ENCODE results near the gene SPACA6. TPM values are rescaled to one million over a fixed set of nuclear protein-coding genes. Genes with fewer than 3 reads are reported as not detected.
"Not testable (repeated sequence)": the region's sequence is repeated elsewhere in the genome, so short reads cannot be mapped to it uniquely, and the experiment has no call there.

The SPACA6 gene
- polyA plus RNA-seq, 3 donors from 2014 or later: 2.3 to 2.4 TPM; not detected in 1

DNA sequence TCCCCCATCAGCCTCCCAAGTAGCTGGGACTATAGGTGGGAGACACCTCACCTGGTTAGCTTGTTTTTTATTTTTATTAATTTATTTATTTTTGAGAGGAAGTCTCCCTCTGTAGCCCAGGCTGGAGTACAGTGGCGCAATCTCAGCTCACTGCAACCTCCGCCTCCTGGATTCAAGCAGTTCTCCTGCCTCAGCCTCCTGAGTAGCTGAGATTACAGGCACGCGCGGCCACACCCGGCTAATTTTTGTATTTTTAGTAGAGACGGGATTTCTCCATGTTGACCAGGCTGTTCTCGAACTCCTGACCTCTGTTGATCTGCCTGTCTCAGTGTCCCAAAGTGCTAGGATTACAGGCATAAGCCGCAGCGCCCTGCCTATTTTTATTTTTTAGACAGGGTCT is 45.4 kb downstream of the SPACA6 start:
- not testable (repeated sequence) for H3K4me3 Mint-ChIP-seq, H3K36me3 Mint-ChIP-seq, DNase-seq, H3K27ac Mint-ChIP-seq, H3K9me3 Mint-ChIP-seq, H3K4me1 Mint-ChIP-seq
- peaks cover 2 to 10% (median 8%) of the 10 kb centered on the region in 3 donors for H3K27me3 Mint-ChIP-seq (ENCODE audit: low read depth in 3 of 3)

DNA sequence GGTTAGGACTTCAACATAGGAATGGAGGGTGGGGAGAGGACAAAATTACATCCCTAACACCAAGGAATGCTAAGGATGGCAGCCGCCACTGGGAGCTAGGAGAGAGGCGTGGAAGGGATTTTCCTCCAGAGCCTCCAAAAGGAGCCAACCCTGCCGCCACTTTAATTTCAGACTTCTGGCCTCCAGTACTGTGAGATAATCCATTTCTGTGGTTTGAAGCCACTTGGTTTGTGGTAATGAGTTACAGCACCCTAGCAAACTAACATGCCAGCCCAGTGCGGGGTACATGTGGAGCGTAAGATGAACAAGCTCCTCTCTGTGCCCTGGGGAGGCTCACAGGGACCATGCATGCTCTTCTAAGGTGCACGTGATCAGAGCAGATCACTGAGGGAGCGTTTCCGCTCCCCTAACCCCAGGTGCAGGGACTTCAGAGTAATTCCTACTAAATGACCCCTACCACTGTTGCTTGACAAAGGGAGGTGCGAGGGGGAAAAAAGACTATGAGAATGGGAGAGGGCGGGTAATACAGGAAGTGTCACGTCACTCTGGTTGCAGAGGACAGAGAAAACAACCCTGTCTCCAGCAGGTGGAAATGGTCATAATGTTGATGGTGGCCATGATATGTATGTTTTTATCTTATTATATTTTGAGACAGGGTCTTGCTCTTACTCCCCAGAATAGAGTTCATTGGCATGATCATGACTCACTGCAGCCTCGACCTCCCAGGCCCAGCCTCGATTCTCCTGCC is 46.5 kb downstream of the SPACA6 start:
- Mint-ChIP-seq H3K4me3 (no peak overlapping the region), H3K27me3 (ENCODE audit: low read depth in 3 of 3) (peaks cover 2 to 14% (median 3%) of the 10 kb centered on the region in 3 donors), H3K4me1 (no peaks in the 10 kb centered on the region), H3K9me3 (peaks cover 0 to 7% (median 0%) of the 10 kb centered on the region in 6 donors), H3K36me3 (peaks cover 0 to 3% (median 0%) of the 10 kb centered on the region in 3 donors), H3K27ac (no peak overlapping the region)
- no peak for DNase-seq

DNA sequence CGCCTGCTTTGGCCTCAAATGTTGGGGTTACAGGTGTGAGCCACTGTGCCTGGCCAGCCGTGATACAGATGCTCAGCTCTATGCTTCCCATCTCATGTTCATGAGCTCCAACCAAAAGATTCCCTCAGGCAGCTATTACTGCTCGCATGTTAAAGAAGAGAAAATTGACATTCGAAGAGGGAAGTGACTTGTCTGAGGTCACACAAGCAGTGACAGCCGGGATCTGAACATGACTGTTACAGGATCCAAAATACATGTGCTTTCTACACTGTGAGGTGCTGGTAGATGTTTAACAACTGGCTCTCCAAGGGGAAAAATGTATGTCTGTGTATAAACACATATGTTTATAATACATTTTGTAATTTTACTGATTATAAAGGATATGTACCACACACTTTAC is 47.2 kb downstream of the SPACA6 start:
- no peak overlapping the region for H3K4me3 Mint-ChIP-seq
- H3K36me3 Mint-ChIP-seq: peaks cover 0 to 3% (median 0%) of the 10 kb centered on the region in 3 donors
- peaks cover 2 to 16% (median 2%) of the 10 kb centered on the region in 3 donors for H3K27me3 Mint-ChIP-seq (ENCODE audit: low read depth in 3 of 3)
- H3K27ac Mint-ChIP-seq: no peak overlapping the region
- H3K9me3 Mint-ChIP-seq: peaks cover 0 to 3% (median 0%) of the 10 kb centered on the region in 6 donors
- no peaks in the 10 kb centered on the region for H3K4me1 Mint-ChIP-seq
- no peak for DNase-seq

- H3K4me1 Mint-ChIP-seq: no peaks in the 10 kb centered on the region
- H3K36me3 Mint-ChIP-seq: peaks cover 0 to 3% (median 0%) of the 10 kb centered on the region in 3 donors
- no peak overlapping the region for H3K4me3 Mint-ChIP-seq
- H3K9me3 Mint-ChIP-seq: peaks cover 0 to 2% (median 0%) of the 10 kb centered on the region in 6 donors
- DNase-seq: no peak
- H3K27me3 Mint-ChIP-seq (ENCODE audit: low read depth in 3 of 3): peaks cover 0 to 20% (median 3%) of the 10 kb centered on the region in 3 donors
- no peak overlapping the region for H3K27ac Mint-ChIP-seq
These were observed 49.7 kb downstream of the SPACA6 start for GRCh38 chr19:51742789-51743188.

GRCh38 chr19:51743405-51743804 is 50.3 kb downstream of the SPACA6 start:
- H3K9me3 Mint-ChIP-seq: peaks cover 0 to 2% (median 0%) of the 10 kb centered on the region in 6 donors
- no peak overlapping the region for H3K4me3 Mint-ChIP-seq

DNA sequence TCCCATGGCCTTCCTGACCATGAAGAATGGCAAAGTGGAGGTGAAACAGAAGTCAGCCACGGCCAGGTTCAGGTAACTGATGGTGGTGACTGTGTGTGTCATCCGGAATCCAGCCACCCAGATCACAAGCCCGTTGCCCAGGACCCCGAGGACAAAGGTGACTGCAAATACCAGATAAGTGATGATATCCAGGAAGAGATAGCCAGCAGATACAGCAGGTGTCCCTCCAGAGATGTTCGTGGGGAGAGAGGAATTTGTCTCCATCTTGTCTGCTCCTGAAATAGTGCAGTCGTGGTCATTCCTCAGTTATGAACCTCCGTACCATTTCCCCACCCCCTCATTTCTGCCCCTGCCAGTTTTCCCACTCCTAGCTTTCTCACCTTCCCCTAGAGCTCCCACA is 53.6 kb downstream of the SPACA6 start:
- peaks cover 0 to 2% (median 0%) of the 10 kb centered on the region in 6 donors for H3K9me3 Mint-ChIP-seq
- no peaks in the 10 kb centered on the region for H3K4me1 Mint-ChIP-seq
- no peak overlapping the region for H3K27ac Mint-ChIP-seq
- H3K4me3 Mint-ChIP-seq: no peak overlapping the region
- H3K27me3 Mint-ChIP-seq (ENCODE audit: low read depth in 3 of 3): peaks cover 0 to 17% (median 8%) of the 10 kb centered on the region in 3 donors
- peaks cover 0 to 3% (median 0%) of the 10 kb centered on the region in 3 donors for H3K36me3 Mint-ChIP-seq
- DNase-seq: no peak

More at GRCh38 chr19:51743405-51743804, 50.3 kb downstream of the SPACA6 start:
- Mint-ChIP-seq H3K27ac (no peak overlapping the region), H3K36me3 (peaks cover 0 to 3% (median 0%) of the 10 kb centered on the region in 3 donors), H3K4me1 (no peaks in the 10 kb centered on the region), H3K27me3 (ENCODE audit: low read depth in 3 of 3) (peaks cover 0 to 20% (median 4%) of the 10 kb centered on the region in 3 donors)
- DNase-seq: no peak

GRCh38 chr19:51749979-51750378 is 56.8 kb downstream of the SPACA6 start:
- peaks cover 0 to 9% (median 9%) of the 10 kb centered on the region in 3 donors for H3K27me3 Mint-ChIP-seq (ENCODE audit: low read depth in 3 of 3)
- H3K9me3 Mint-ChIP-seq: no peaks in the 10 kb centered on the region
- no peaks in the 10 kb centered on the region for H3K36me3 Mint-ChIP-seq
- H3K4me1 Mint-ChIP-seq: no peaks in the 10 kb centered on the region
- no peak overlapping the region for H3K27ac Mint-ChIP-seq
- no peak overlapping the region for H3K4me3 Mint-ChIP-seq
- no peak for DNase-seq

- Mint-ChIP-seq H3K4me1 (no peaks in the 10 kb centered on the region), H3K36me3 (no peaks in the 10 kb centered on the region), H3K4me3 (no peak overlapping the region), H3K9me3 (no peaks in the 10 kb centered on the region), H3K27me3 (ENCODE audit: low read depth in 3 of 3) (peaks cover 0 to 9% (median 7%) of the 10 kb centered on the region in 3 donors), H3K27ac (no peak overlapping the region)
- DNase-seq: no peak
These were observed 57.4 kb downstream of the SPACA6 start for GRCh38 chr19:51750400-51751094.

- Mint-ChIP-seq H3K4me3 (no peak within 1 kb of the TSS), H3K4me1 (no peaks in the 10 kb centered on the region), H3K27ac (no peak within 1 kb of the TSS), H3K36me3 (no peaks in the 10 kb centered on the region), H3K9me3 (no peaks in the 10 kb centered on the region), H3K27me3 (ENCODE audit: low read depth in 3 of 3) (peaks cover 0 to 9% (median 7%) of the 10 kb centered on the region in 3 donors)
- DNase-seq: no peak
These were observed 58.5 kb downstream of the SPACA6 start, which contains the start of gene FPR1 for GRCh38 chr19:51751655-51752054. FPR1 (minus strand) TSS chr19:51751878; CDS start chr19:51746994, 4,884 bp downstream.

- Mint-ChIP-seq H3K27ac (no peak overlapping the region), H3K27me3 (ENCODE audit: low read depth in 3 of 3) (peaks cover 0 to 6% (median 6%) of the 10 kb centered on the region in 3 donors), H3K4me1 (no peaks in the 10 kb centered on the region), H3K36me3 (no peaks in the 10 kb centered on the region), H3K4me3 (no peak overlapping the region), H3K9me3 (no peaks in the 10 kb centered on the region)
- DNase-seq: no peak
These were observed 61.0 kb downstream of the SPACA6 start for GRCh38 chr19:51754109-51754508.

GRCh38 chr19:51754770-51755169 is 61.6 kb downstream of the SPACA6 start:
- no peak for DNase-seq
- Mint-ChIP-seq H3K4me1 (no peaks in the 10 kb centered on the region), H3K27me3 (ENCODE audit: low read depth in 3 of 3) (peaks cover 0 to 6% (median 4%) of the 10 kb centered on the region in 3 donors), H3K4me3 (no peak overlapping the region), H3K27ac (no peak overlapping the region), H3K9me3 (peaks cover 0 to 4% (median 1%) of the 10 kb centered on the region in 6 donors), H3K36me3 (no peaks in the 10 kb centered on the region)

Data from immature natural killer cell (primary cell).